H1 (cell line): ENCODE measurements around the gene SHROOM3.

Experiments used
- CEBPB ChIP-seq: IDR thresholded peaks from 2 replicates; pipeline ENCODE4 v1.6.1; 2012; ENCODE audit warnings: low read depth, low read length
- CTCF ChIP-seq, 3 experiments: IDR thresholded peaks; 1 replicate in 2 of 3; 2 replicates in 1 of 3; pipeline versions ENCODE4 v1.5.1 to v1.6.1; 2011; ENCODE audit warnings: low read length in 3 of 3, mild to moderate bottlenecking in 3 of 3, inconsistent platforms in 2 of 3, low read depth in 1 of 3, moderate library complexity in 1 of 3; ENCODE audit not compliant: insufficient read depth in 1 of 3; ENCODE audit errors: control extremely low read depth in 1 of 3
- EP300 ChIP-seq, 2 experiments: IDR thresholded peaks; 1 replicate in 1 of 2; 2 replicates in 1 of 2; pipeline ENCODE4 v1.6.1; 2011 to 2012; ENCODE audit warnings: low read depth in 2 of 2, low read length in 2 of 2, mild to moderate bottlenecking in 2 of 2, borderline replicate concordance in 1 of 2, inconsistent platforms in 1 of 2, moderate library complexity in 1 of 2
- EZH2 ChIP-seq: fragments of 200-600 bp; sonication (generic); IDR thresholded peaks from 2 replicates; pipeline ENCODE4 v1.7.1; 2012; ENCODE audit warnings: low read depth, mild to moderate bottlenecking, moderate library complexity, low read length, inconsistent platforms; ENCODE audit not compliant: severe bottlenecking
- JUN ChIP-seq: IDR thresholded peaks from 2 replicates; pipeline ENCODE4 v1.6.1; 2011; ENCODE audit warnings: low read depth, mild to moderate bottlenecking, improper control_type of control experiment, low read length
- NRF1 ChIP-seq: IDR thresholded peaks from 2 replicates; pipeline ENCODE4 v1.6.1; 2011; ENCODE audit warnings: mild to moderate bottlenecking, low read depth, low read length, improper control_type of control experiment
- POLR2A ChIP-seq, 2 experiments: IDR thresholded peaks; 1 replicate in 1 of 2; 2 replicates in 1 of 2; pipeline ENCODE4 v1.6.1; 2011; ENCODE audit warnings: low read depth in 2 of 2, low read length in 2 of 2, mild to moderate bottlenecking in 2 of 2; ENCODE audit errors: control extremely low read depth in 1 of 2
- POLR2AphosphoS5 ChIP-seq: IDR thresholded peaks from 2 replicates; pipeline ENCODE4 v1.6.1; 2011; ENCODE audit warnings: low read depth, low read length
- RAD21 ChIP-seq, 2 experiments: IDR thresholded peaks in 1 of 2; conservative IDR thresholded peaks in 1 of 2; 2 replicates each; pipeline ENCODE4 v1.6.1; 2011; ENCODE audit warnings: low read depth in 2 of 2, low read length in 2 of 2, improper control_type of control experiment in 1 of 2, inconsistent platforms in 1 of 2, mild to moderate bottlenecking in 1 of 2, moderate library complexity in 1 of 2
- RNF2 ChIP-seq: fragments of 200-900, 300-1000 bp; sonication (generic); IDR thresholded peaks from 2 replicates; pipeline ENCODE4 v1.7.1; 2016; ENCODE audit warnings: borderline replicate concordance, low read depth, mild to moderate bottlenecking, antibody characterized with exemption, low read length; ENCODE audit not compliant: poor library complexity, severe bottlenecking; ENCODE audit errors: missing control alignments
- SP1 ChIP-seq: IDR thresholded peaks from 2 replicates; pipeline ENCODE4 v1.6.1; 2011; ENCODE audit warnings: low read depth, low read length
- USF2 ChIP-seq: IDR thresholded peaks from 2 replicates; pipeline ENCODE4 v1.6.1; 2011; ENCODE audit warnings: low read length, improper control_type of control experiment

GRCh38 chr4:76698141-76698540, 263.1 kb downstream of the SHROOM3 start:
- no peak for TF ChIP-seq EZH2
- no peak for TF ChIP-seq RNF2
- TF ChIP-seq CTCF (IDR thresholded peaks at IDR 0.05; ENCODE audit: control extremely low read depth in 1 of 3, insufficient read depth in 1 of 3, low read depth in 1 of 3, low read length in 3 of 3), result no peak
- no peak for TF ChIP-seq CEBPB
- no peak for TF ChIP-seq RAD21 (IDR thresholded peaks at IDR 0.05 in 1 of 2, conservative IDR thresholded peaks at IDR 0.05 in 1 of 2; ENCODE audit: low read depth in 2 of 2, low read length in 2 of 2)
- no peak for TF ChIP-seq POLR2AphosphoS5
- TF ChIP-seq SP1, result no peak
- no peak for TF ChIP-seq NRF1
- TF ChIP-seq POLR2A (IDR thresholded peaks at IDR 0.05; ENCODE audit: control extremely low read depth in 1 of 2, low read depth in 2 of 2, low read length in 2 of 2), result no peak
- no peak for TF ChIP-seq JUN
- no peak for TF ChIP-seq USF2
- no peak for TF ChIP-seq EP300 (IDR thresholded peaks at IDR 0.05; ENCODE audit: borderline replicate concordance in 1 of 2, low read depth in 2 of 2, low read length in 2 of 2)
